H9 (cell line): ENCODE results near the gene TMEM132C. TPM values are rescaled to one million over a fixed set of nuclear protein-coding genes. Genes with fewer than 3 reads are reported as not detected.

Experiments
- DNase-seq: peaks from one replicate; pipeline ENCODE4 v3.0.0-alpha.2; 2017
- H2AFZ ChIP-seq: one replicate; pipeline ENCODE4 v1.6.1; 2013; ENCODE audit warnings: mild to moderate bottlenecking, low read length, control low read depth, moderate library complexity
- H2AK5ac ChIP-seq: 2 replicates; pipeline ENCODE4 v1.6.1; 2013; ENCODE audit warnings: low read length, control low read depth, mixed read lengths; ENCODE audit not compliant: insufficient read length
- H2BK120ac ChIP-seq: one replicate; pipeline ENCODE4 v1.6.1; 2013; ENCODE audit warnings: low read depth, mild to moderate bottlenecking, low read length, control low read depth, inconsistent platforms; ENCODE audit not compliant: poor library complexity, severe bottlenecking
- H2BK12ac ChIP-seq: 2 replicates; pipeline ENCODE4 v1.6.1; 2013; ENCODE audit warnings: low read length, control low read depth, mixed read lengths, low read depth; ENCODE audit not compliant: insufficient read length
- H2BK15ac ChIP-seq: 2 replicates; pipeline ENCODE4 v1.6.1; 2013; ENCODE audit warnings: low read depth, low read length, control low read depth
- H2BK20ac ChIP-seq: one replicate; pipeline ENCODE4 v1.6.1; 2013; ENCODE audit warnings: low read depth, mild to moderate bottlenecking, low read length, control low read depth, inconsistent platforms; ENCODE audit not compliant: poor library complexity, severe bottlenecking
- H2BK5ac ChIP-seq: 2 replicates; pipeline ENCODE4 v1.6.1; 2013; ENCODE audit warnings: low read length, control low read depth, mixed read lengths; ENCODE audit not compliant: insufficient read length
- H3K14ac ChIP-seq: 2 replicates; pipeline ENCODE4 v1.6.1; 2013; ENCODE audit warnings: low read length, control low read depth; ENCODE audit not compliant: insufficient read depth
- H3K18ac ChIP-seq: 2 replicates; pipeline ENCODE4 v1.6.1; 2013; ENCODE audit warnings: low read depth, mild to moderate bottlenecking, mixed read lengths, low read length, control low read depth; ENCODE audit not compliant: insufficient read length
- H3K23ac ChIP-seq: 2 replicates; pipeline ENCODE4 v1.6.1; 2013; ENCODE audit warnings: low read length, control low read depth, mixed read lengths, low read depth; ENCODE audit not compliant: insufficient read length
- H3K23me2 ChIP-seq: 2 replicates; pipeline ENCODE4 v1.6.1; 2013; ENCODE audit warnings: low read depth, mild to moderate bottlenecking, mixed read lengths, low read length, control low read depth; ENCODE audit not compliant: insufficient read length, poor library complexity, severe bottlenecking
- H3K27ac ChIP-seq: 2 replicates; pipeline ENCODE4 v1.5.1; 2013; ENCODE audit warnings: low read length, control low read depth, mixed read lengths, low read depth; ENCODE audit not compliant: insufficient read length
- H3K27me3 ChIP-seq: 2 replicates; pipeline ENCODE4 v1.6.1; 2013; ENCODE audit warnings: low read length, control low read depth, inconsistent platforms; ENCODE audit not compliant: insufficient read depth
- H3K4ac ChIP-seq: 2 replicates; pipeline ENCODE4 v1.6.1; 2013; ENCODE audit warnings: low read depth, mild to moderate bottlenecking, control low read depth, inconsistent platforms, low read length, moderate library complexity
- H3K4me1 ChIP-seq: 2 replicates; pipeline ENCODE4 v1.6.1; 2013; ENCODE audit warnings: low read length, control low read depth, inconsistent platforms; ENCODE audit not compliant: insufficient read depth
- H3K4me2 ChIP-seq: 2 replicates; pipeline ENCODE4 v1.6.1; 2013; ENCODE audit warnings: low read length, control low read depth, mixed read lengths; ENCODE audit not compliant: insufficient read length, insufficient read depth
- H3K56ac ChIP-seq: 2 replicates; pipeline ENCODE4 v1.6.1; 2013; ENCODE audit warnings: low read depth, mild to moderate bottlenecking, mixed read lengths, low read length, control low read depth; ENCODE audit not compliant: insufficient read length
- H3K79me1 ChIP-seq: 2 replicates; pipeline ENCODE4 v1.6.1; 2013; ENCODE audit warnings: low read depth, mild to moderate bottlenecking, moderate library complexity, low read length, control low read depth, inconsistent platforms; ENCODE audit not compliant: insufficient read depth, poor library complexity, severe bottlenecking
- H3K79me2 ChIP-seq: 2 replicates; pipeline ENCODE4 v1.6.1; 2013; ENCODE audit warnings: low read length, control low read depth, inconsistent platforms; ENCODE audit not compliant: insufficient read depth
- H3K9ac ChIP-seq: 2 replicates; pipeline ENCODE4 v1.6.1; 2013; ENCODE audit warnings: low read length, control low read depth, mixed read lengths; ENCODE audit not compliant: insufficient read length; ENCODE audit errors: extremely low read depth
- H3K9me3 ChIP-seq: one replicate; pipeline ENCODE4 v1.6.1; 2013; ENCODE audit warnings: low read depth, low read length, inconsistent platforms; ENCODE audit not compliant: control insufficient read depth
- H3T11ph ChIP-seq: one replicate; pipeline ENCODE4 v1.6.1; 2013; ENCODE audit warnings: mild to moderate bottlenecking, low read length, control low read depth, inconsistent platforms
- H4K20me1 ChIP-seq: one replicate; pipeline ENCODE4 v1.6.1; 2013; ENCODE audit not compliant: control insufficient read depth, insufficient read length, insufficient read depth
- H4K5ac ChIP-seq: 2 replicates; pipeline ENCODE4 v1.6.1; 2013; ENCODE audit warnings: low read depth, mild to moderate bottlenecking, mixed read lengths, low read length, control low read depth; ENCODE audit not compliant: insufficient read length
- H4K8ac ChIP-seq: replicated peaks from 2 replicates; pipeline ENCODE4 v1.6.1; 2013; ENCODE audit warnings: low read length, control low read depth, mixed read lengths, low read depth; ENCODE audit not compliant: insufficient read length
- H4K91ac ChIP-seq: 2 replicates; pipeline ENCODE4 v1.6.1; 2013; ENCODE audit warnings: low read depth, mild to moderate bottlenecking, moderate library complexity, mixed read lengths, low read length, control low read depth; ENCODE audit not compliant: insufficient read length
- H3K27ac Mint-ChIP-seq, 3 experiments: 2 replicates in 2 of 3; 3 replicates in 1 of 3; pipeline ENCODE4 v1.8.0; 2020 to 2021; ENCODE audit warnings: mixed read lengths in 3 of 3, mild to moderate bottlenecking in 1 of 3, moderate library complexity in 1 of 3
- H3K27me3 Mint-ChIP-seq: 2 replicates; pipeline ENCODE4 v1.8.0; 2021; ENCODE audit warnings: low read depth, mild to moderate bottlenecking, moderate library complexity, mixed read lengths
- H3K36me3 Mint-ChIP-seq, 3 experiments: 2 replicates in 2 of 3; 3 replicates in 1 of 3; pipeline ENCODE4 v1.8.0; 2020 to 2021; ENCODE audit warnings: low read depth in 3 of 3, mixed read lengths in 3 of 3; ENCODE audit not compliant: insufficient read depth in 1 of 3
- H3K4me1 Mint-ChIP-seq, 2 experiments: 2 replicates each; pipeline ENCODE4 v1.8.0; 2020; ENCODE audit warnings: mixed read lengths in 2 of 2
- H3K4me3 Mint-ChIP-seq, 2 experiments: 2 replicates in 1 of 2; 3 replicates in 1 of 2; pipeline ENCODE4 v1.8.0; 2020 to 2021; ENCODE audit warnings: mild to moderate bottlenecking in 2 of 2, mixed read lengths in 2 of 2, moderate library complexity in 1 of 2
- H3K9me3 Mint-ChIP-seq, 2 experiments: 2 replicates in 1 of 2; 3 replicates in 1 of 2; pipeline ENCODE4 v1.8.0; 2020; ENCODE audit warnings: mild to moderate bottlenecking in 2 of 2, mixed read lengths in 2 of 2, moderate library complexity in 1 of 2
- CTCF ChIP-seq: fragments of 200-600 bp; sonication (generic); conservative IDR thresholded peaks from 3 replicates; pipeline ENCODE4 v1.8.0; 2021; ENCODE audit warnings: antibody characterized with exemption, mild to moderate bottlenecking
- WGBS: extraction: QIAGEN DNeasy Blood & Tissue Kit; methylation state at CpG from one replicate; pipeline ENCODE4 v1.1.7; 2013; ENCODE audit warnings: missing lambda C conversion rate, low lambda C conversion rate, mixed read lengths; ENCODE audit not compliant: insufficient read length; ENCODE audit errors: extremely low coverage; 5-methylcytosine and 5-hydroxymethylcytosine counted together
- total RNA-seq: library from RNA; stranded (reverse); gene quantifications from 2 replicates; pipeline ENCODE4 v1.2.1, GENCODE V29; 2021

The TMEM132C gene
- total RNA-seq, 1 experiment from 2014 or later, result 0.22 TPM

- Histone ChIP-seq H3T11ph (no peak overlapping the region), H3K79me1 (no peaks in the 10 kb centered on the region), H4K91ac (no peak overlapping the region), H3K18ac (peak overlapping the region; percentile 82), H2BK20ac (no peak overlapping the region), H3K23ac (no peak overlapping the region), H3K9ac (no peak overlapping the region), H4K5ac (no peak overlapping the region), H3K9me3 (no peaks in the 10 kb centered on the region), H3K23me2 (no peaks in the 10 kb centered on the region), H3K4ac (no peak overlapping the region), H3K4me2 (no peak overlapping the region), H2BK15ac (no peak overlapping the region), H3K4me1 (peaks cover 7% of the 10 kb centered on the region; the same call in 1 of the 2 replicates), H3K27me3 (no peaks in the 10 kb centered on the region), H2BK12ac (no peak overlapping the region), H2AFZ (no peak overlapping the region), H4K8ac (no peak overlapping the region), H2BK120ac (no peak overlapping the region), H2BK5ac (no peak overlapping the region), H2AK5ac (no peak overlapping the region), H3K79me2 (no peaks in the 10 kb centered on the region), H3K14ac (peak overlapping the region; percentile 73), H4K20me1 (no peaks in the 10 kb centered on the region), H3K27ac (no peak overlapping the region), H3K56ac (no peak overlapping the region)
- H3K27me3 Mint-ChIP-seq, result peaks cover 11% of the 10 kb centered on the region
- peak; percentile 55 for DNase-seq
- H3K4me1 Mint-ChIP-seq, result peaks cover 16 to 17% of the 10 kb centered on the region in 2 experiments
- peak overlapping the region in 1 of 3 experiments; percentile 87; a peak in 2 of 7 replicates for H3K27ac Mint-ChIP-seq
- H3K36me3 Mint-ChIP-seq, result peaks cover 0 to 5% (median 0%) of the 10 kb centered on the region in 3 experiments; a peak in 1 of 7 replicates
- no peak overlapping the region; a peak in 1 of 5 replicates for H3K4me3 Mint-ChIP-seq
- H3K9me3 Mint-ChIP-seq, result peaks cover 0 to 2% of the 10 kb centered on the region in 2 experiments; a peak in 3 of 5 replicates
- WGBS, result no CpG with 5 or more reads among the region's 8 CpGs
- no peak for TF ChIP-seq CTCF
Observed at GRCh38 chr12:128619263-128619662, 352.3 kb downstream of the TMEM132C start.
